Amniotic epithelial cell (primary cell): ENCODE data around the gene PHOSPHO1.
"Not testable (repeated sequence)": the region's sequence is repeated elsewhere in the genome, so short reads cannot be mapped to it uniquely, and the experiment has no call there.

Experiments used
- DNase-seq: peaks from one replicate; pipeline ENCODE4 v3.0.0-alpha.2; 2010; ENCODE audit warnings: low read depth

The PHOSPHO1 gene

GRCh38 chr17:49193513-49194296, 36.9 kb downstream of the PHOSPHO1 start:
- DNase-seq = peak; percentile 79

- DNase-seq = peak; percentile 85
Observed at GRCh38 chr17:49191917-49192741, 38.5 kb downstream of the PHOSPHO1 start.

- no peak for DNase-seq
Observed at GRCh38 chr17:49191409-49191916, 39.1 kb downstream of the PHOSPHO1 start.

GRCh38 chr17:49190932-49191331, 39.7 kb downstream of the PHOSPHO1 start:
- no peak for DNase-seq

- DNase-seq = no peak
Observed at GRCh38 chr17:49187301-49187700, 43.3 kb downstream of the PHOSPHO1 start.

- DNase-seq = not testable (repeated sequence)
Observed at GRCh38 chr17:49185381-49185780, 45.2 kb downstream of the PHOSPHO1 start.

- not testable (repeated sequence) for DNase-seq
Observed at GRCh38 chr17:49184522-49184921, 46.1 kb downstream of the PHOSPHO1 start.

GRCh38 chr17:49183801-49184200, 46.8 kb downstream of the PHOSPHO1 start:
- DNase-seq = no peak

- DNase-seq = no peak
Observed at GRCh38 chr17:49183341-49183740, 47.2 kb downstream of the PHOSPHO1 start.

- no peak for DNase-seq
Observed at GRCh38 chr17:49180998-49181635, 49.5 kb downstream of the PHOSPHO1 start.

GRCh38 chr17:49180303-49180702, 50.3 kb downstream of the PHOSPHO1 start:
- peak; percentile 42 for DNase-seq

- not testable (repeated sequence) for DNase-seq
Observed at GRCh38 chr17:49175978-49176377, 54.6 kb downstream of the PHOSPHO1 start.
